Esophagus (tissue), 2 donors: ENCODE measurements around the gene MBNL2. TPM values are rescaled to one million over a fixed set of nuclear protein-coding genes. Genes with fewer than 3 reads are reported as not detected.

Experiments
- H3K27ac ChIP-seq, 2 donors: one replicate each; pipeline ENCODE4 v1.5.1; 2013; ENCODE audit warnings: low read depth in 2 of 2, mild to moderate bottlenecking in 2 of 2, inconsistent platforms in 1 of 2, low read length in 1 of 2, moderate library complexity in 1 of 2
- H3K27me3 ChIP-seq, 2 donors: one replicate each; pipeline ENCODE4 v1.6.1; 2013; ENCODE audit warnings: low read length in 2 of 2, control low read depth in 1 of 2, mild to moderate bottlenecking in 1 of 2; ENCODE audit not compliant: insufficient read depth in 2 of 2, control insufficient read depth in 1 of 2
- H3K36me3 ChIP-seq, 2 donors: one replicate each; pipeline ENCODE4 v1.6.1; 2013; ENCODE audit warnings: low read length in 1 of 2; ENCODE audit not compliant: control insufficient read depth in 2 of 2, insufficient read depth in 2 of 2
- H3K4me1 ChIP-seq, 2 donors: one replicate each; pipeline ENCODE4 v1.6.1; 2013; ENCODE audit warnings: low read length in 1 of 2; ENCODE audit not compliant: control insufficient read depth in 2 of 2, insufficient read depth in 2 of 2
- H3K4me3 ChIP-seq, 2 donors: one replicate each; pipeline ENCODE4 v1.5.1; 2013; ENCODE audit warnings: low read length in 2 of 2, mild to moderate bottlenecking in 2 of 2, low read depth in 1 of 2, moderate library complexity in 1 of 2
- H3K9me3 ChIP-seq, 2 donors: one replicate each; pipeline ENCODE4 v1.6.1; 2013; ENCODE audit warnings: mild to moderate bottlenecking in 2 of 2, low read depth in 1 of 2, low read length in 1 of 2, moderate library complexity in 1 of 2; ENCODE audit not compliant: control insufficient read depth in 2 of 2, insufficient read depth in 1 of 2
- WGBS, 2 donors: extraction: QIAGEN DNeasy Blood & Tissue Kit; methylation state at CpG; one replicate each; pipeline ENCODE4 v1.1.7; 2013; 5-methylcytosine and 5-hydroxymethylcytosine counted together
- polyA plus RNA-seq, 2 donors: library from polyadenylated mRNA; stranded (reverse); fragments of 200-250 nt; gene quantifications; one replicate each; pipeline ENCODE4 v1.2.3, GENCODE V29; 2013
- donor health status: healthy with polysubstance abuse.
- donor health status: Bipolar disorder and iron deficiency.

The MBNL2 gene
- polyA plus RNA-seq, 2 donors = 4.9 to 10.3 TPM

DNA sequence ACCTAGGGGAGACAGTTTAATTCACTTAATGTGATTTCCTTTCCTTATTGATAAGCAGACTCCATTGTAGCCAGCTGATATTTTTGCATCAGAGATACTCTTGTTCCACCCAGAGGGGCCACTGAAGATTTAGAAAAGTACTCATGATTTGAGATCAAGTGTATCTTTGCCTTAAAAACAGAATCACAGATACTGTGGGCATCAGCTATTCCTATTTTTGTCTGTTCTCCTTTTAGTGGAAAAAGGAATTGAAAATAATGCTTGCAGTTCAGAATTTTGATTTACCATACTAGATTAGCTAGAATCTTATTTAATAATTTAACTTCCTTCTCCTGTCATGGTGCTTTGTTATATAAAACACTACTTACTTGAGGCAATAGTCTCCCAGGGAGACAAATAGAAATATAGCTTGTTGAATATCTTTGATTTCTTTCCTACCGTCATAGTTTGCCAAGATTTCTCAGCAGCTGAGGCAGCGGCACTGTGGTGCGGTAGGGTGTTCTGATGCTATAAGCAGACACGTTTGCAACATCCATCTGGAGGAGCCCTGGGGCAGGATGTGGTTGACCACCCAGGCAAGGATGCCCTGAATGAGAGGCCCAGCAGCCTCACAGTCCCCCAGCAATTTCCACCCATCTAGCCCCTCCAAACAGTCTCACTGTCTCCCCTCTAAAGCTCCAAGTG lies 164.8 kb downstream of the MBNL2 start:
- Histone ChIP-seq H3K36me3 (no peaks in the 10 kb centered on the region), H3K4me1 (no peaks in the 10 kb centered on the region), H3K4me3 (no peak overlapping the region), H3K9me3 (no peaks in the 10 kb centered on the region), H3K27me3 (no peaks in the 10 kb centered on the region), H3K27ac (no peak overlapping the region)
- WGBS, 2 donors = 77 to 85% methylated on average over 4 of the region's 4 CpGs

DNA sequence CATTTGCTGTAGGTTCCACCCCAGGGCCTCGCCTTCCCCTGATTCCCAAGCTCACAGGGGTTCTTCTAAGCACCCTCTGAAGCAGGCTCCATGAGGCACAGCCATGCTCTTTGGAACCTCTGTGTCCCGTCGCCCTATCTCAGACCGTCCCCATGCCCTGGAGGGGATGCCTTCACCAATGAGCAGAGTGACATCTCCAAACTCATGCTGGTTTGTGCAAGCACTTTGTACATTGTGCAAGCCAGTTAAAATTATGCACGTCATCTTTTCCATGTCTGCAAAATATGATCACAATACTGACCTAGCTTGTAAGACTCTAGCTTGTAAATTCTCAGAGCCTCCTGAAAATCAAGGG lies 165.3 kb downstream of the MBNL2 start:
- H3K36me3 ChIP-seq = no peaks in the 10 kb centered on the region
- H3K4me3 ChIP-seq = no peak overlapping the region
- no peaks in the 10 kb centered on the region for H3K9me3 ChIP-seq
- H3K4me1 ChIP-seq = no peaks in the 10 kb centered on the region
- 91 to 93% methylated on average over 5 of the region's 5 CpGs for WGBS, 2 donors
- H3K27me3 ChIP-seq = no peaks in the 10 kb centered on the region
- no peak overlapping the region for H3K27ac ChIP-seq

DNA sequence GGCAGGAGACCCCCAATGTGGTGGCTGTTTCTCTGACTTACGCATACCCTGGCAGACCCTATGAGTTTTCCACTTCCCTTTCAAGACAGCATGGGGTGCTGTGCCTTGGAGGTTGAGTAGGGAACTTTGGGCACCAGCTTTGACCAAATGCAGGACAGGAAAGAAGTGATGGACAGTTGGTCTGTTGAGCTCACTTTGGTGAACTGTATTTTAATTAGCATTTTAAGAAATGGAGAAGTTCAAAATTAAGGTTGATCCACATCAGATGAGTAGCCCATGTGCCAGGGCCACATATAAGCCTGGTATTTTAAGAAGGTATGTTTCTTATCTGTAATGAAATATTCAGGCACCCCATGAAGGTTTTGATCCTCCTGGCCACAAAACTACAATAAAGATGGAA lies 165.8 kb downstream of the MBNL2 start:
- 87 to 99% methylated on average over 1 of the region's 1 CpG for WGBS, 2 donors
- Histone ChIP-seq H3K27ac (no peak overlapping the region), H3K4me3 (no peak overlapping the region), H3K4me1 (no peaks in the 10 kb centered on the region), H3K36me3 (no peaks in the 10 kb centered on the region), H3K9me3 (no peaks in the 10 kb centered on the region), H3K27me3 (no peaks in the 10 kb centered on the region)

DNA sequence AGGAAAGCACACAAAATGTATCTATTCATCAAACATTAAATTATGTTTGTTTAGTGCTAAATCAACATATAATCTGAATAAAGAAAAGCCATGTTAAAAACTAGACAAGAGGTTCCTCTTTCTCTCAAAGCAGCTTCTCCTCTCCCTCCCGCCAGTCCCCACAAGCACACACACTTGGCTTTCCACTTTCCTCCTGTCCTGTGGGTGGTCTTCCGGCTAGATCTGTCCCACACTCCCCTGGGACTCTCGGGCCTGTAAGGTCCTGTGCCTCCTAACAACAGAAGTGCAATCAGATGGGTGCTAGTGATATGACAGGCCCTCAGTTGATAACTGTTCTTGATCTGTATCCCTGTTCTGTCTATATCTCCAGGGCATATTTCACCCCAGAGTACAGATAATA lies 166.2 kb downstream of the MBNL2 start:
- no peak overlapping the region for H3K27ac ChIP-seq
- H3K9me3 ChIP-seq = no peaks in the 10 kb centered on the region
- no peak overlapping the region for H3K4me3 ChIP-seq
- H3K27me3 ChIP-seq = no peaks in the 10 kb centered on the region
- no peaks in the 10 kb centered on the region for H3K4me1 ChIP-seq
- no peaks in the 10 kb centered on the region for H3K36me3 ChIP-seq
- 64 to 77% methylated on average over 3 of the region's 3 CpGs for WGBS, 2 donors

DNA sequence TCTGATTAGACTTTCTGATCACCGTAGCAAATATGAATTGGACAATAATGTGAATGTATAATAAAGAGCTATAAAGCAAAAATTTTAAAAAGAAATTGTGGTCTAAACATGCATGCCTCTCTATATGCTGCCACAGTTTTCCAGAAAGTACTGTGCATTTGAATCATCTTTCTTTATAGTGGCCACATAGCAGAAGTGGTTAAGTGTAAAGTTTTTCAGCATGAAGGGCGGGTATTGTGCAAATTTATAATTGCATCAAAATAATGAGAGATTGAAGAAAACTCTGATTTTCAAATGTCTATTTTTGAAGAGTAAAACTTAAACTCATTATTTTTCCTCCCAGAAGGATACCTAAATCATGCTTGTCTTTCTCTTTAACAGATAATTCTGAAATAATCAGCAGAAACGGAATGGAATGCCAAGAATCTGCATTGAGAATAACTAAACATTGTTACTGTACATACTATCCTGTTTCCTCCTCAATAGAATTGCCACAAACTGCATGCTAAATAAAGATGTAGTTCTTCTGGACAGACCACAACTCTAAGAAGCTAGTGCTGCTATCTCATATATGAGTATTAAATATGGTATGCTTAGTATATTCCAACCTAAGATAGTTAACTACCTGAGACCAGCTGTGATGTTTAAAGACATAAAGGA lies 168.9 kb downstream of the MBNL2 start:
- Histone ChIP-seq H3K27me3 (no peaks in the 10 kb centered on the region), H3K4me1 (peaks cover 0 to 2% of the 10 kb centered on the region in 2 donors), H3K9me3 (no peaks in the 10 kb centered on the region), H3K4me3 (no peak overlapping the region), H3K27ac (no peak overlapping the region), H3K36me3 (no peaks in the 10 kb centered on the region)
- 77 to 82% methylated on average over 3 of the region's 3 CpGs for WGBS, 2 donors

DNA sequence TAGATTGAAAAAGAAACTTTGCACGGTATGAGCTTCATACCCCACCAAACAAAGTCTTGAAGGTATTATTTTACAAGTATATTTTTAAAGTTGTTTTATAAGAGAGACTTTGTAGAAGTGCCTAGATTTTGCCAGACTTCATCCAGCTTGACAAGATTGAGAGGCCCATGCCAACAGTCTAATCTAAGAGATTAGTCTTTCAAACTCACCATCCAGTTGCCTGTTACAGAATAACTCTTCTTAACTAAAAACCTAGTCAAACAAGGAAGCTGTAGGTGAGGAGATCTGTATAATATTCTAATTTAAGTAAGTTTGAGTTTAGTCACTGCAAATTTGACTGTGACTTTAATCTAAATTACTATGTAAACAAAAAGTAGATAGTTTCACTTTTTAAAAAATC lies 169.9 kb downstream of the MBNL2 start:
- H3K36me3 ChIP-seq = no peaks in the 10 kb centered on the region
- H3K4me3 ChIP-seq = no peak overlapping the region
- WGBS, 2 donors = 61 to 74% methylated on average over 1 of the region's 1 CpG
- peaks cover 0 to 2% of the 10 kb centered on the region in 2 donors for H3K4me1 ChIP-seq
- no peak overlapping the region for H3K27ac ChIP-seq
- no peaks in the 10 kb centered on the region for H3K27me3 ChIP-seq
- no peaks in the 10 kb centered on the region for H3K9me3 ChIP-seq

DNA sequence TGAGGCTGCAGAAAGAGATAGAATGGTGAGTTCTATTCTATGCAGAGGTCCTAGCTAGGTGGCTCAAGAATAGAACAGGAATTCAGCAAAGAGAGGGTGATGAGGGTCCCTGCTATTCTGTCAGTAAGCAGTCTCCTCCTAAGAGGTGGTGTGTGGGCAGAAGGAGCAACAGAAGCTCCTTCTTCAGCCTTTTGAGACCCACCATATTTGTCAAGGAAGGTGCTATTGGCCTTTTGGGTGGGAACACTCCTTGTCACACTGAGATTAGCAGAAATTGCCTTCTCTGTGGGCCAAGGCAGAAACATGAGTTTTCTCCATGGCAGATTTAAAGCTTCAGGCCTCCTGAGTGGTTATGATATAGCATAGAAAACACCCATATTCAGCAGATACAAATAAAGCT lies 172.4 kb downstream of the MBNL2 start:
- Histone ChIP-seq H3K27ac (no peak overlapping the region), H3K4me1 (peaks cover 0 to 2% of the 10 kb centered on the region in 2 donors), H3K4me3 (no peak overlapping the region), H3K27me3 (no peaks in the 10 kb centered on the region), H3K9me3 (no peaks in the 10 kb centered on the region), H3K36me3 (no peaks in the 10 kb centered on the region)

DNA sequence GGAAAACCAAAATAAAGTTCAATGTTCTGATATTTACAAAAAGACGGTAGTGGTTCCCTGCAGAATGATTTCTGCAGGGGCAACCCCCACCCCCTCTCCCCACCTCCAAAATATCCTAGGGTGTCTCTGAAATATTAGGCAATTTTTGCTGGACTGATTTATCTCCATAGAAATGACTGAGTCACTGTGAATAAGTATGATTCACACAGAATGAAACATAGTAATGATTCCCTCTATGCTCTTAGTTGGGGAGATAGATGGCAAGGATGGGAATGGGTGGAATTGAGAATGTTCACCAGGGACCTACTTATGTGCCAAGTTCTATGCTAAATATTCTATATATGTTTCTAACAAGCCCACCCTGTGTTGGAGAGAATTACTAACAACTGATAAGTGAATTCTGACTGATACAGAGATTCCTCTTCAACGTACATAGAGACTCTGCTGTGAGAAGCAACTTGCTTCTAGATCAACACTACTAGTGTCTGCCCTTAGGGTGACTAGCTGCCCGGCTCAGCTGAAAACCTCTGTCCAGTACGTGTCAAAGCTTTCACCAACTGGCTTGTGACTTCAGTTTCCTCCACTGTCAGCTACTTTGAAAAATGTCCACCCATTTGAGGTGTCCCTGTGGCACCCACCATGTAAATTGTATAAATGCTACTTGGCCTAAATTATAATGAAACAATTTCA lies 173.5 kb downstream of the MBNL2 start:
- no peaks in the 10 kb centered on the region for H3K36me3 ChIP-seq
- peaks cover 0 to 2% of the 10 kb centered on the region in 2 donors for H3K4me1 ChIP-seq
- no peaks in the 10 kb centered on the region for H3K27me3 ChIP-seq
- H3K4me3 ChIP-seq = no peak overlapping the region
- H3K9me3 ChIP-seq = no peaks in the 10 kb centered on the region
- H3K27ac ChIP-seq = no peak overlapping the region
- WGBS, 2 donors = 82 to 85% methylated on average over 4 of the region's 4 CpGs

DNA sequence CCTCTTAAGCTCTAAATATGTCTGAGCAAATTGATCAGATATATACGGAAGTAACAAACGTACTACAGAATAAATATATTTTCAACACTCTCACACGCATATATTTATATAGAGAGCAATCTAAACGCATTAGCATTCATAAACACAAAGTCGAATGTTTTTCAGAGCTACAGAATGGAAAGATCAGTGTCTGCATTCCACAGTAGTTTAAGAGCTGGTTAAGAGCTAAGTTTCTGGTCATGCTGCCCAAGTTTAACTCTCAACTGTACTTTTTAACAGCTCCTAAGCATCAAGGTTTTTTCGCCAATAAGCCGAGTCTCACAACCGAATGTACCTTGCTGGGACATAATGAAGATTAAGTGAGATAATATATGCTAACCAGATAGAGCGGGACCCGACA lies 175.1 kb downstream of the MBNL2 start:
- no peaks in the 10 kb centered on the region for H3K27me3 ChIP-seq

More for the DNA sequence above, 175.1 kb downstream of the MBNL2 start:
- Histone ChIP-seq H3K36me3 (no peaks in the 10 kb centered on the region), H3K4me3 (no peak overlapping the region), H3K4me1 (peaks cover 0 to 2% of the 10 kb centered on the region in 2 donors), H3K27ac (no peak overlapping the region), H3K9me3 (no peaks in the 10 kb centered on the region)
- 67 to 73% methylated on average over 10 of the region's 10 CpGs for WGBS, 2 donors
